ENCODE data around the gene FICD. TPM values are rescaled to one million over a fixed set of nuclear protein-coding genes. Genes with fewer than 3 reads are reported as not detected.

The FICD gene
- total and polyA plus RNA-seq, 2 of the 13 experiments (the other 11 are each of a cell fraction or from before 2014, with no cell fraction given), result 0.99 to 3.0 TPM

- TF ChIP-seq SNAPC4 (CRISPR knock-in tag; IDR thresholded peaks at IDR 0.05) (0 out of 2 replicates have a peak, but pooled peaks have one; percentile 44), HMGXB4 (CRISPR knock-in tag; IDR thresholded peaks at IDR 0.05; ENCODE audit: borderline replicate concordance in 1 of 2, low read depth in 1 of 2) (peak; percentile 40 to 44; a peak in 2 of 4 replicates), ZNF160 (CRISPR knock-in tag; IDR thresholded peaks at IDR 0.05) (peak; percentile 55; the same call in 1 of the 2 replicates), ZNF33A (CRISPR knock-in tag; IDR thresholded peaks at IDR 0.05; ENCODE audit: borderline replicate concordance) (no peak), PHF8 (CRISPR knock-in tag; IDR thresholded peaks at IDR 0.05) (peak; percentile 94), PRDM15 (CRISPR knock-in tag; IDR thresholded peaks at IDR 0.05) (peak; percentile 47; the same call in 1 of the 2 replicates), HES4 (CRISPR knock-in tag; IDR thresholded peaks at IDR 0.05; ENCODE audit: borderline replicate concordance) (peak; percentile 74), EZH2 (conservative IDR thresholded peaks at IDR 0.05; ENCODE audit: low read depth, low read length) (no peak), HNRNPK (IDR thresholded peaks at IDR 0.05; ENCODE audit: low read depth, low read length, poor library complexity, severe bottlenecking) (peak; percentile 22), ZNF33B (CRISPR knock-in tag; IDR thresholded peaks at IDR 0.05) (no peak), ZNF776 (CRISPR knock-in tag; IDR thresholded peaks at IDR 0.05) (peak; percentile 90), SALL1 (CRISPR knock-in tag; IDR thresholded peaks at IDR 0.05) (peak; percentile 85), TCF12 (IDR thresholded peaks at IDR 0.05) (no peak), TCF12 (CRISPR knock-in tag; IDR thresholded peaks at IDR 0.05) (peak; percentile 81; the same call in 1 of the 2 replicates), ZNF333 (CRISPR knock-in tag; IDR thresholded peaks at IDR 0.05; ENCODE audit: borderline replicate concordance) (peak; percentile 34; the same call in 1 of the 2 replicates)
Observed at GRCh38 chr12:108562348-108563135, 47.5 kb downstream of the FICD start, which contains the start of gene ISCU (continued).

Data from HepG2 (cell line).